Right kidney (tissue), 1 donor: ENCODE measurements around the gene NKD2.

Experiments used
- DNase-seq: peaks from one replicate; pipeline ENCODE4 v3.0.0-alpha.2; 2016

Gene NKD2

DNA sequence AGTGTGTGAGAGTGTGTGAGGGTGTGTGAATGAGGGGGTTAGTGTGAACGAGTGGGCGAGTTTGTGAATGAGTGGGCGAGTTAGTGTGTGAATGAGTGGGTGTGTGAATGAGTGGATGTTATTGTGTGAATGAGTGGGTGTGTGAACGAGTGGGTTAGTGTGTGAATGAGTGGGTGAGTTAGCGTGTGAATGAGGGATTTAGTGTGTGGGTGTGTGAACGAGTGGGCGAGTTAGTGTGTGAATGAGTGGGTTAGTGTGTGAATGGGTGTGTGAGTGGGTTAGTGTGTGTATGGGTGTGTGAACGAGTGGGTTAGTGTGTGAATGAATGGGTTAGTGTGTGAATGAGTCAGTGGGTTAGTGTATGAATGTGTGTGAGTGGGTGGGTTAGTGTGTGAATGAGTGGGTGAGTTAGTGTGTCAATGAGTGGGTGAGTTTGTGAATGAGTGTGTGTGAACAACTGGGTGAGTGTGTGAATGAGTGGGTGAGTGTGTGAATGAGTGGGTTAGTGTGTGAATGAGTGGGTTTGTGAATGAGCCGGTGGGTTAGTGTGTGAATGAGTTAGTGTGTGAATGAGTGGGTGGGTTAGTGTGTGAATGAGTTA is 37.5 kb downstream of the NKD2 start:
- DNase-seq = no peak

DNA sequence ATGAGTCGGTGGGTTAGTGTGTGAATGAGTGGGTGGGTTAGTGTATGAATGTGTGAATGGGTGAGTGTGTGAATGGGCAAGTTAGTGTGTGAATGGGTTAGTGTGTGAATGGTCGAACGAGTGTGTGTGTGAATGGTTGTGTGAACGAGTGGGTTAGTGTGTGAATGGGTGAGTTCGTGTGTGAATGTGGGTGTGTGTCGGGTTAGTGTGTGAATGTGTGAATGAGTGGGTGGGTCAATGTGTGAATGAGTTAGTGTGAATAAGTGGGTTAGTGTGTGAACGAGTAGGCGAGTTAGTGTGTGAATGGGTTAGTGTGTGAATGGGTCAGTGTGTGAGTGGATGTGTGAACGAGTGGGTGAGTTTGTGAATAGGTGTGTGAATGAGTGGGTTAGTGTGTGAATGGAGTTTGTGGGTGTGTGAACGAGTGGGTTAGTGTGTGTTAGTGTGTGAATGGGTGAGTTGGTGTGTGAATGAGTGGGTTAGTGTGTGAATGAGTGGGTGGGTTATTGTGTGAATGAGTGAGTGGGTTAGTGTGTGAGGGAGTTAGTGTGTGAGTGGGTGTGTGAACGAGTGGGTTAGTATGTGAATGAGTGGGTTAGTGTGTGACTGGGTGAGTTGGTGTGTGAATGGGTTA is 38.8 kb downstream of the NKD2 start:
- DNase-seq = no peak

DNA sequence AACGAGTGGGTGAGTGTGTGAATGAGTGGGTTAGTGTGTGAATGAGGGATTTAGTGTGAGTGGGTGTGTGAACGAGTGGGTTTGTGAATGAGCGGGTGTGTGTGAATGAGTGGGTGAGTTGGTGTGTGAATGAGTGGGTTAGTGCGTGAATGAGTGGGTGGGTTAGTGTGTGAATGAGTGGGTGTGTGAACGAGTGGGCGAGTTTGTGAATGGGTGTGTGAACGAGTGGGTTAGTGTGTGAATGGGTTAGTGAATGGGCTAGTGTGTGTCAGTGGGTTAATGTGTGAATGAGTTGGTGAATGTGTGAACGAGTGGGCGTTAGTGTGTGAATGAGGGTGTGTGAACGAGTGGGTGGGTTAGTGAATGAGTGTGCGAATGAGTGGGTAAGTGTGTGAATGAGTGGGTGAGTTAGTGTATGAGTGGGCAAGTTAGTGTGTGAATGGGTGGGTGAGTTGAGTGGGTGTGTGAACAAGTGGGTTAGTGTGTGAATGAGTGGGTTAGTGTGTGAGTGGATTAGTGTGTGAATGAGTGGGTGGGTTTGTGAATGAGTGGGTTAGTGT is 39.6 kb downstream of the NKD2 start:
- DNase-seq = no peak

DNA sequence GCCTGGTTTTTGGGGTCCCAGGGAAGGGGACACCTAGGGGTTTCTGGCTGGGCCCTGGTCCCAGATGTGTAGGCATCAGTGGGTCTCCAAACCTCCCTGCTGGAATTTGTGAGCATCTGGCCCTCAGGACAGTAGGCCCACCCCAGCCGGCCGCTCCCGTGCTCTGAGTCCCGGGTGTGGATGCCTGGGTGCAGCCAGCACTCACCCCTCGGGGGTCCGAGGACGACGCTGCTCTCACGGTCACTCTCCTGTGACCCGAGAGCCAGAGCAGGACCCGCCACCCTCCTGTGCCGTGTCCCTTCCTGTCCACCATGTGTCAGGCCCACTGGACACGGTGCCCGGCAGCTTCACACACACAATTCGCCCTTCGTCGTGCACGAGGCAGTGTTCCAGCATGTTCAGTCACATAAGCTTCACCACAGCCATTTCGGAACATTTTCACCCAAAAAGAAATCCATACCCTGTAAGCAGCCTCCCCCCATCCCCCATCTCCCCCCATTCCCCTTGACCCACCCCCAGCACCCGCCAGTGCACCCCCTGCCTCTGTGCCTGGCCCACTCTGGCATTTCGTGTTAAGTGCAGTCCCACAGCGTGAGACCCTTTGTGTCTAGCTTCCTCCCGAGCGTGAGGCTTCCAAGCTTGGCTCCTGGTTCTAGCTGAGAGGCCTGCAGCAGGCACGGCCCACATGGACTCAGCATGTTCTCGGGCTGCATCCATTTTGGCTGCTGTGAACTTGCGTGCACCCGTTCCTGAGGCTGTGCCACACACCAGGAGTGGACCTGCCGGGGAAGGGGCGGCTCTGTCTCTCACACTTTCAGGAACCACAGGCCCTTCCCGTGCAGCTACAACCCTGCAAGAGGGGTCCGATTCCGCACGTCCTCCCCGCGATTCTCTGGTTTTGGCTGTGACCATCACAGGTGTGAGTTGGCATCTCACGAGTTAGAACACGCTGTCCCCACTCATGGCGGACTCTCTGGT is 40.5 kb downstream of the NKD2 start:
- DNase-seq = no peak

DNA sequence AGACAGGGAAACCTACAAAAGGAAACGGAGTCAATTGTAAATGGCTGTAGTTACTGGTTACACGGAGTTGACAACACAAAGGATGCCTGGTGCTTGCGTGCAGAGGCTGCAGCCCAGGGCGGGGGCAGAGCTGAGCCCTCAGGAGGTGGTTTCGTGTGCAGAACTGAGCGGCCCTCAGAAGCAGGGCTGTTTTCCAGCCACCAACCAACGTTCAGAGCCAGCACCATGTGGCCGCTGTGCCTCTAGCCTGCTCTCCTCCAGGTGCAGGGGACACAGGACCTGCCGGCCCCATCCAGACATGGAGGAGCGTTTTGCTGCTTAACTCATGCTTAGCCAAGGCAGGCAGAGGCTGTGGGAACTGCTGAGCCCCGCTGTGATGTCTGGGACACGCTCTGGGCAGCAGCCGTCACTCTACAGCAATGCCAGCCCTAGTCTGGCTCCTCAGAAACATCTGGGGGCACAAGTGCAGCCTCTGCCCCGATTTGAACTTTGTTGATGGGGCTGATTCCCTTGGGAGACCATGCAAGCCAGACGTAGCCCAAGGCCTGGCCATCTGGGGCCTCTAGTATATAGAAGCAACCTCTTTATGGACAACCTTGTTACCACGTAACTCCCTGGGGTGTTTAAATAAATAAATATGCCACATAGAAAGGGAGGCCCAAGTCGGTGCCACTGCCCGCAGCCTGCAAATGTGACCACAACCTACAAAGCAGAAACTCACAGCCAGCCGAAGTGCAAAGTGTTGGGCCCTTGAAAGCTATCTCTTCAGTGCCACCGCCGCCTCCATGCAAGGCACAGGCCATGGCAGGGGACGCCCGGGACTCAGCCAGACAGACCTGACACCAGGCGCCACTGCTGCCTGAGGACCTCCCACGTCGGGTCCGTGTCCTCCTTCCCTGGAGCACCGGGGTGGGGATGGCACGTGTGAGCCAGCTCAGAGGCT is 42.1 kb downstream of the NKD2 start:
- DNase-seq = no peak

DNA sequence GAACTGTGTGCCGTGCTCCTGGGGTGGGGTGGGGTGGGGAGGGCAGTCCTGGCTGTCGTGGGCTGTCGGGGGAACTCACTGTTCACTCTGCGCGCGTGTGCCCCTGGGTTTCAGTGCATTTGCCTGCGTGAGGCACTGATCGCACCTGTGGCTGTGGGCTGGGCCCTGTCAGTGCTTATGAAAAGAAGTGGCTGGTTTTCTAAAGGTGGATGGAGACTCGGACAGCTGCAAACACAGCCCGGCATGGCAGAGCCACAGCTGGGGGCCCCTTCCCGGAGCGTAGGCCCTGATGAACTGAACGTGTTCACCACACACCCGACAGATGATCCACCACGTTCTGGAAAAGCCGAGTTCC is 42.7 kb downstream of the NKD2 start:
- DNase-seq = no peak

DNA sequence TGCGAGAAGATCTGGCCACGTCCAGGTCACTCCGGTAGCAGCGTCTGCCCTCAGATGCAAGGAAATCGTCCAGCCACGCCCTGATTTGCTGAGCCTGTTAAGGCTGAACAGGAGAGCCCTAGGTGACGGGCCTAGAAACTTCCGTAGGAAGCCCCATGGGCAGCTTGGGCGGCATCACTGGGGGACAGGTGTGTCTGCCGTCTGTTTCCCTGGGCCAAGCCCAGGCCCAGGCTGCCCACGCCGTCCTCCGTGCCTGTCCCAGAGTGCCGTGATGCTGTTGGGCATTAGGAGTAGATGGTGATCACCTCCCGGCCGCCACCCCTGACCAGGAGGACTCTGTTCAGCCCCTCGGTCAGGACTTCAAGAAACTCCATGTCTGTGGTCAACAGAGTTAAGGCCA is 43.5 kb downstream of the NKD2 start:
- no peak for DNase-seq

DNA sequence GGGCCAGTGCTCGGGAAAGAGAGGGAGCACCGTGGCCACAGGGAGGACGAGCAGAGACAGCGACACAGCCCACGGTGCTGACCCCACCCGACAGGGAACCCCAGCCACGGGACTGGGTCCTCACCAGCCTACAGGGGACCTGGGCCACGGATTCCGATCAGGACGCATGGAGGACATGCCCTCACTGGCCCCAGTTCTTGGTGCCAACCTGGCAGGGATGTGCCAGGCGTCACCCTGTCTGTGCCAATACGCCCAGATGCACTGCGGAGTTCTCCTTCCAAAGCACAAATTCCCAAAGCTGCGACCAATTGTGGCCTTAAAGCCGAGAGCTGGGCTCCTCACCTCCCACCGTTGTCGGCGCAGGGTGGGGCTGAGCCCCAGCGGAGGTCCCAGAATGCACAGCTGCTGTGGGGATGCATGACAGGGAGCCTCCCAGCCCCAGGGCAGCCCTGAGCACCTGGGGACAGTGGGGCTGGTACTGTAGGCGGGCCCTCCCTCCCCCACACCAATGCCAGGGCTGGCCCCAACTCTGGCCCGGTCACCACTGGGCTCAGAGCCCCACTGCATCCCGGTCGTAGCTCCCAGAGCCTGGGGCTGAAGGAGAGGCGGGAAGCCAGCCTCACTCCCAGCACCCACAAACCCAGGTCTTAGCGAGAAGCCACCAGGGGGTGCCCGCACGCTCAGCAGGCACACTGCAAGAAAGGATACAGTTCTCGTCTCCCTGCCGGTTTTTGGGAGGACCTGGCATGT is 44.2 kb downstream of the NKD2 start:
- no peak for DNase-seq

DNA sequence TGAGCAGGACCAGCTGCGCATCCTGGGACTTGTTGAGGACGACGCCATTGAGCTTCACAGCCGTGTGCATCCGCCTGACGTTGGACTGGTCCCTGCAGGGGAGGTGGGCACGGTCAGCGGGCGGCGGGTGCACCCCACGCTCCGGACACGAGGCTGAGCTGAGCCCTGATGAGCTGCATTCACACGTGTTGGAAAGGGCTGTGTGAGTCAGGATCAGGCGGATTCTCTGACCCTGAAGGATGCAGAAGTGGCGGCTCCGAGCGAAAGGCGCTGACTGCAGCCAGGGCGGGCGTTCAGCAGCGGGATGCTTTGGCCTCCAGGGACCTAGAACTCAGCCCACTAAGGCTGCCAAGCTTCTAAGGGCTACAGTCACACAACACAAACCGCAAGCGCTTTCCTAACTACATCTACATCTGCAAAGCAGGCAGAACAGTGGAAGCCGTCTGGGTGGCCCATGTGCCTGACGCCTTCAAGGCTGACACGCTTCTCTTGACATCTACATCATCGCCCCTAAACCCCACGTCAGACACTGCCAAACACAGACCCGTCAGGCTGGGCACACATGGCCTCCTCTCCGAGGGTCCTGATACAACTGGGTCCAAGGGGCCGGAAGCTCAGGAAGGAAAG is 44.9 kb downstream of the NKD2 start:
- no peak for DNase-seq

DNA sequence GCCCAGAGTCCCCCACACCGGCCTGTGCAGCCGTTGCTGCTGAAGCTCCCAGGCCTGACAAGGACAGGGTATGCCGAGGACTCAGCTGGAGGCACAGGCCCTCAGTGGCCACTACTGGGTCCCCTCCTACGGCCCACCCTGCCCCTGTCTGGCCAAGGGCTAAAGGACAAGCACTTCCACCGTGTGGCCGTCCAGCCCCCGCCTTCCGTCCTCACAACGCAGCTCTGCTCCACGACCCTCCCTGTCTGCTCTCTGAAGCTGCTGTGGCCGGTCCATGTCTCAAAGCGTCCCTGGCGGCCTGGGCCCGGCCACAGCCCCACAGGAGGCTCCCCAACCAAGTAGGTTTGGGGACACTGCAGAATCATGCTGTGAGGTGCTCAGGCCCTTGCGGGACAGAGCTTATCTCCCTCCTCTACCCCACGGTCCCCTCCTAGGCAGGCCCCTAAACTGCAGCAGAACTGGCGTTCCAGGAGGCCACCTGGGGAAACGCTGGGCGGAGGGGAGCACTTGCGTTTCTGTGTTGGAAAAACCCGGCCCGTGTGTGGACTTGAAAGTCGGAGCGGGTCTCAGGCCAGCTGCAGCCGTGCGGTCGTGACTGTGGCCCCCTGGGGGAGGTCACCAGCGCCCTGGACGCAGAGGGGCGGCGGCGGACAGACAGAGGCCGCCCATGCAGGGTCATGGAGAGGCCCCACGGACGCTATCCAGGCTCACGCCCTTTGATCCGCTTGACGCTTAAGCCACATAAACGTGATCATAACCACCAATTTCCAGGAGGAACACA is 45.6 kb downstream of the NKD2 start:
- DNase-seq = no peak

DNA sequence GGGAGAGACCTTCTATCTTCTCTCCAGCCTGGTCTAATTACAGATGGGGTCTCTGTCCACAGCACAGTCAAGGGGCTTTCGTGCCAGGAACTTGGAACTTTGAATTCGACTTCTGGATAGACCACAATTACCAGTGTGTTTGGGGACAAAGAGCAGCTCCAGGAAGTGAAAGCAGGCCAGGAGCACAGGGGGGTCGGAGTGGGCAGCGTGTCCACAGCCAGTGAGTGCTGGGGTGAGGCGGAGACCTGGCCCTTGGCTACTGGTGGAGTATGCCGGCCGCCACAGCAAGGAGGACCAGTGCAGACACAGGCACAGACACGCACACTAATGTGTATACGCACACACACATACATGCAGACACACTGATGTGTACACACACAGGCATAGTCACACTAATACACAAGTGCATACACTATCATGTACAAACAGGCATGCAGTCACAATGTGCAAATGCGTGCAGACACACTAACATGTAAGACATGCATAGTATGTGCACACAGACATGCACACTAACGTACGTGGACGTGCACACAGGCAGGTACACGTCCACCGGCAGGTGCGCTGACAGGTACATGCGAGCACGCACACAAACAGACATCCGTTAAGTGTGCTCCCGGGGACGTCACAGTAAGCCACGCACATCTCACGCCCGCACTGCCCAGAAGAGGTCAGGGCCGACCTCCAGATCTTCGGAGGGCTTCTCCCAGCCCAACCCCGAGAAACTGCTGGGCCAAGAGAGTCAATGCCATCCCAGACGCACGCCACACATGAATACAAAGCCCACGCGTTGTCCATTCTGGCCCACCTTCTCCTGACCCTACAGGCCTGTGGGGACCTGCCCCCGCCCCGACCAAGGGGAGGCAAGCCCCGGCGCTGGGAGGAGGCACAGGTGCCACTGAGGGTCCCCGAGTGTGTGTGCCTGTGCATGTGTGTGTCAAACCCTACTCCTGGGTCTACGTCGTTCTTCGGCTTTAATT is 46.5 kb downstream of the NKD2 start:
- DNase-seq = no peak

DNA sequence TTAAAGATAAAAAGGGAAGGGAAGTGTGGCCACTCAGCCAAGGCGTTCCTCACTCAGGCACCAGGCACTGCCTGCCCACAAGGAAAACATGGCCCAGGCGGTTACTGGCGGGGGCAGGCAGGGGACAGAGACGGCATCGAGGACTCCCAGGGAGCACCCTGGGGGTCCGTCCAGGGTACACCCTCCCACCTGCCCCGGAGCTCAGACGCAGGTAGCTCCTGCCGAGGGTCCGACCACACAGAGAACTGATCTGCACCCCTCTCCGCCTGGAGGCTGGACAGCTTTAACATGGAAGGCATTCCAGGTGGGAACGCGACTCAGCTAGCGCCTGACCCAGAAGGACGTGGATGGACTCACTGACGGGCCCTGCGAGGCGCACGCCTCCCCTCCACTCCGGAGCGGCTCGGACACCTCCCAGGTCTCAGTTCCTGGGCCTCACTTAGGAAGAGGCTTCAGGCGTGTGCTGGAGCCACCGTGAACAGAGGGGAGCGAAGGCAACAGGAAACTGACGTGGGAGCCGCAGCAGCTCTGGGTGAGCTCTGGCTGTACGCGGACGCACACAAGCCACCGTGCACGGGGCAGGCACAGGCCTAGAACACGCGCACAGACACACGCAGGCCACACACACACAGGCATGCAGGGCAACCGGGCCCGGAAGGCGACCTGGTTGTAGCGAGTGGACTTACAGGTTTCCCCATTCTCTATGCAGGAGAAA is 47.5 kb downstream of the NKD2 start:
- DNase-seq = no peak

DNA sequence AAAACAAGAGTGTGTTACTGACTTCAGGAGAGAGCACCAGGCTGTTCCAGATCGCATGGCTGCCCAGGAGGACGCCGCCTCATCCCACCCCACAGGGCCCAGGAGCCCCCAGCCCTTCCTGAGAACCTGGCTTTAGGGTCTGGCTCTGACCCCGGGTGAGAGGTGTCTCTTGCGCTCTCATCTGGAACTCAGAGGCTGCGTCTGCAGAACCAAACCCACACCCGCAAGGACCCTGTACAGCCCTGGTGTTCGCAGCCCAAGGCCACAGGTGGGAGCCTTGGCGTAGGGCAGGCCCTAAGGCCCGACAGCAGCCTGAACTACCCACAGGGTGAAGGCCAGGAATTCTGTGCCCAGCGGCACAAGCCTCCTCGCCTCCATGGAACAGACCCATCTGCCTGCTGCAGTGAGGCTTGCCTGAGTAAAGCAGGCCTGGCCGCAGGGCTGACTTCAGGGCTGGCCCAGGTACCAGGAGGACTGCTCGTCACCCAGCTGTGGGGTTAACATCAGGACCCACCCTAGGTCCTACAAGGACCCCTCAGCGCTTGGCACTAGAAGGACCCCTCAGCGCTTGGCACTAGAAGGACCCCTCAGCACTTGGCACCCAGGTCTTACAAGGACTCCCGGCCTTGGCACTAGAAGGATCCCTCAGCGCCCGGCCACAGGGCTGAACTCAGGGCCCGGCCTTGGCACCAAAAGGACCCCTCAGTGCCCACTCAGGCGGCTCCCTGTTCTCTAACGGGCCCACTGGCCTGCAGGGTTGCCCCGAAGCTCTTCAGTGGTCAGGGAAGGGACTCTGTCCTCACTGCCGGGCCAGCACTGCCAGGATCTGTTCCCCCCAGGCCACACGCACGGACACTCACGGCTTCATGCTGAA is 48.2 kb downstream of the NKD2 start:
- DNase-seq = no peak

DNA sequence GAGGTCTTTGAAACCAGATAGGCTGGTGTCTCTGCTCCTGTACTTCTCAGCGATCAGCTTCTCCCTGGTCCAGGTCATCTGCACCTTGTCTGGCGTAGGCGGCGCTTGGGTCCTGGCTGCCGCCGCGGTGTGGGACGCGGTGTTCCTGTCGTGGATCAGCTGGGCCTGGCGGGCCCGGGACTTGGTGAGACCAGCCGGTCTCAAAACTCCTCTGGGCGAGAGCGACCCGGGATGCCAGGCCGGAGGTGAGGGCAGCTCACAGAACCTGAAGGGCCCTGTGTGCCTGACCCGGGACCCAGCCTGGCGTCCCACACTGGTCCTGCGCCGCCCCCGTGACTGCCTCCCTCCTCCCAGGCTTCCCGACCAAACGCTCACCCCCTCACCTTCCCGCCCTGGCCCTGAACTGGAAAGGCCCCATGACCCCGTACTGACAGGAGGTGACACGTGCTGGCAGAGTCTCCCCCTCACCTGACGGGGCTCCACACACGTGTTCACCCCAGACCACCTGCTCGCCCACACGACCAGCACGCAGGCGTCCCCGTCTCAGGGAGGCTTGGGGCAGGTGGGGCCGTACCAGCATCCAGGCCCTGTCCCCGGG is 49.0 kb downstream of the NKD2 start:
- no peak for DNase-seq

DNA sequence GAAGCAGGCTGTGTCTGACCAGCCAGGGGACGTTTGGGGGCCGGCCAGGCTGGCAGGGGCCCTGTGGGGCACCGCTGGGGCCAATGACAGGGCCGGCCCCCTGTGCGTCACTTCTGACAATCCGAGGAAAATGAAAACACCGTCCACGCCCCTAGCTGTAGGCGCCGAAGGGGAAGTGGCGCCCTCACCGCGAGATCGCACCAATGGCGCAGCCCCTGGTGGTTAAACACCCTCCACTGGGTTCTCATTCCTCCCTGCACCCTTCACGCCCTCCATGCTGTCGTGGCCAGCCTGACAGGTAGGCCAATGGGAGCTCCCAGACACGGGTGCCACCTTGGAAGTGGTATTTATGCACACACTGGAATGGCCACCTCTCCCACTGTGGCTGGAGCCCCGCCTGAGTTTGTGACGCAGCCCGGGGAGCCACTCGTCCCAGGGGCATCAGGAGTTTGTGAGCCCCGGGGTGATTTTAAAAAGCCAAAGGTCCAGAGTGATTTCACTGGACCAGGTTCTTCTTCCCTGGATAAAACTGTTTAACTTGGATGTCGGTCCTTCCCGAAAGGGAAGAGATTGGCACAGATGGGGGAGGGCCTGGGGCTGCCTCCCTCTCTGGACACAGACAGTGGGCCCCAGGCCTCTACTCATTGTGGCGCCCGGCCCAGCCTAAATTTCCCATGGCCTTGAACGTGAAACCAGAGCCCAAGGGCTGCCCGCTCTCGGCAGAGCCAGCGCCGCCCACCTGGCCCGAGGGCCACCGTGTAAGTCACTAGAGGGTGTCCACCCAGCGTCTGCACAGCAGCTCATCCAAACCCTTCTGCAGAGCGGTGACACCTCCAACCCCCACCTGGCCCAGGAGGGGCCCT is 49.7 kb downstream of the NKD2 start:
- DNase-seq = no peak
